ENCODE data around the gene ANXA4.

ANXA4 gene

GRCh38 chr2:69863298-69863697 is 121.4 kb downstream of the ANXA4 start:
- no peak for DNase-seq
